ENCODE measurements around the gene ASCC3. TPM values are rescaled to one million over a fixed set of nuclear protein-coding genes. Genes with fewer than 3 reads are reported as not detected.

ASCC3 gene
- total and polyA plus RNA-seq, 7 donors, result 6.0 to 27.1 (median 22.4) TPM

GRCh38 chr6:100622907-100623692, 258.0 kb downstream of the ASCC3 start:
- Histone ChIP-seq H3K4me3 (no peak overlapping the region), H3K36me3 (peaks cover 0 to 36% (median 4%) of the 10 kb centered on the region in 4 donors), H3K27ac (no peak overlapping the region), H3K27me3 (no peaks in the 10 kb centered on the region), H3K9me3 (no peaks in the 10 kb centered on the region), H3K4me1 (no peaks in the 10 kb centered on the region)
- TF ChIP-seq EP300 (IDR thresholded peaks at IDR 0.05) (no peak), POLR2A (IDR thresholded peaks at IDR 0.05) (no peak), CTCF (IDR thresholded peaks at IDR 0.05) (no peak), POLR2AphosphoS5 (IDR thresholded peaks at IDR 0.05) (no peak)
- no peak for DNase-seq
- WGBS, 2 donors, result 94 to 96% methylated on average over 2 of the region's 2 CpGs
- intact Hi-C loops (cut with DNase I), result no loop called here

- intact Hi-C loops (cut with DNase I), result no loop called here
- no peaks in the 10 kb centered on the region for H3K4me1 ChIP-seq
- 98% methylated on average over 3 of the region's 3 CpGs for WGBS, 2 donors
- H3K27me3 ChIP-seq, result no peaks in the 10 kb centered on the region
- no peak overlapping the region for H3K27ac ChIP-seq
- H3K9me3 ChIP-seq, result no peaks in the 10 kb centered on the region
- no peak for TF ChIP-seq POLR2AphosphoS5 (IDR thresholded peaks at IDR 0.05)
- TF ChIP-seq EP300 (IDR thresholded peaks at IDR 0.05), result no peak
- TF ChIP-seq POLR2A (IDR thresholded peaks at IDR 0.05), result no peak
- no peak for TF ChIP-seq CTCF (IDR thresholded peaks at IDR 0.05)
- peaks cover 0 to 15% (median 0%) of the 10 kb centered on the region in 4 donors for H3K36me3 ChIP-seq
- no peak for DNase-seq
- H3K4me3 ChIP-seq, result no peak overlapping the region
These were observed 260.9 kb downstream of the ASCC3 start for GRCh38 chr6:100620085-100620840.

GRCh38 chr6:100618351-100618671, 262.8 kb downstream of the ASCC3 start:
- TF ChIP-seq POLR2AphosphoS5 (IDR thresholded peaks at IDR 0.05), result no peak
- DNase-seq, result no peak
- WGBS, 2 donors, result 94 to 97% methylated on average over 4 of the region's 4 CpGs
- Histone ChIP-seq H3K4me1 (no peaks in the 10 kb centered on the region), H3K9me3 (no peaks in the 10 kb centered on the region), H3K27me3 (no peaks in the 10 kb centered on the region), H3K36me3 (peaks cover 0 to 5% (median 0%) of the 10 kb centered on the region in 4 donors), H3K27ac (no peak overlapping the region), H3K4me3 (no peak overlapping the region)
- intact Hi-C loops (cut with DNase I), result no loop called here

- TF ChIP-seq POLR2A (IDR thresholded peaks at IDR 0.05), result no peak
- TF ChIP-seq POLR2AphosphoS5 (IDR thresholded peaks at IDR 0.05), result no peak
- no peak for TF ChIP-seq CTCF (IDR thresholded peaks at IDR 0.05)
- no peak for TF ChIP-seq EP300 (IDR thresholded peaks at IDR 0.05)
- intact Hi-C loops (cut with DNase I), result no loop called here
- DNase-seq, result no peak
- 56 to 81% methylated on average over 4 of the region's 4 CpGs for WGBS, 2 donors
- Histone ChIP-seq H3K4me3 (no peak overlapping the region), H3K27me3 (no peaks in the 10 kb centered on the region), H3K27ac (no peak overlapping the region), H3K9me3 (no peaks in the 10 kb centered on the region), H3K36me3 (peaks cover 0 to 5% (median 0%) of the 10 kb centered on the region in 4 donors), H3K4me1 (no peaks in the 10 kb centered on the region)
These were observed 263.3 kb downstream of the ASCC3 start for GRCh38 chr6:100617633-100618350.

GRCh38 chr6:100614933-100615332, 266.2 kb downstream of the ASCC3 start:
- Histone ChIP-seq H3K36me3 (peaks cover 0 to 5% (median 0%) of the 10 kb centered on the region in 4 donors), H3K4me3 (no peak overlapping the region), H3K27me3 (no peaks in the 10 kb centered on the region), H3K27ac (no peak overlapping the region), H3K9me3 (no peaks in the 10 kb centered on the region), H3K4me1 (no peaks in the 10 kb centered on the region)
- no peak for DNase-seq
- intact Hi-C loops (cut with DNase I), result no loop called here
- 96 to 98% methylated on average over 8 of the region's 8 CpGs for WGBS, 2 donors
- TF ChIP-seq EP300 (IDR thresholded peaks at IDR 0.05), result no peak
- no peak for TF ChIP-seq POLR2A (IDR thresholded peaks at IDR 0.05)
- no peak for TF ChIP-seq CTCF (IDR thresholded peaks at IDR 0.05)
- TF ChIP-seq POLR2AphosphoS5 (IDR thresholded peaks at IDR 0.05), result no peak
